ENCODE measurements around the gene CAPN12.
"Not testable (repeated sequence)": the region's sequence is repeated elsewhere in the genome, so short reads cannot be mapped to it uniquely, and the experiment has no call there.

Gene CAPN12

DNA sequence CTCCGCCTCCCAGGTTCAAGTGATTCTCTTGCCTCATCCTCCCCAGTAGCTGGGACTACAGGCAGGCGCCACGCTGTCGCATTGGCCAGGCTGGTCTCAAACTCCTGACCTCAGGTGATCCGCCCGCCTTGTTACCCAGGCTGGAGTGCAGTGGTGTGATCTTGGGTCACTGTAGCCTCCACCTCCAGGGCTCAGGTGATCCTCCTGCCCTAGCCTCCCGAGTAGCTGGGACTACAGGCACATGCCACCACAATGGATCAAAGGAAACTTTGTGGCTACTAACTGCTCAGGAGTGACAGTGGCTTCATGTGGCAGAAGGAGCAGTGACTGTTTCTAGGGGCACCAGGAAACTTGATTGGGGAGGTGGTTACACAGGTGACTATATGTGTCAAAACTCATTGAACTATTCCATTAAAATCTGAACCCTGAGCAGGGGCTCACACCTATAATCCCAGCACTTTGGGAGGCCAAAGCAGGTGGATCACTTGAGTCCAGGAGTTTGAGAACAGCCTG, 41.0 kb upstream of the CAPN12 start:
- H3K4me3 ChIP-seq (ENCODE audit: low read length): no peak overlapping the region
- TF ChIP-seq EZH2phosphoT487 (IDR thresholded peaks at IDR 0.05; ENCODE audit: low read depth): no peak
- TF ChIP-seq, protein P1, sequence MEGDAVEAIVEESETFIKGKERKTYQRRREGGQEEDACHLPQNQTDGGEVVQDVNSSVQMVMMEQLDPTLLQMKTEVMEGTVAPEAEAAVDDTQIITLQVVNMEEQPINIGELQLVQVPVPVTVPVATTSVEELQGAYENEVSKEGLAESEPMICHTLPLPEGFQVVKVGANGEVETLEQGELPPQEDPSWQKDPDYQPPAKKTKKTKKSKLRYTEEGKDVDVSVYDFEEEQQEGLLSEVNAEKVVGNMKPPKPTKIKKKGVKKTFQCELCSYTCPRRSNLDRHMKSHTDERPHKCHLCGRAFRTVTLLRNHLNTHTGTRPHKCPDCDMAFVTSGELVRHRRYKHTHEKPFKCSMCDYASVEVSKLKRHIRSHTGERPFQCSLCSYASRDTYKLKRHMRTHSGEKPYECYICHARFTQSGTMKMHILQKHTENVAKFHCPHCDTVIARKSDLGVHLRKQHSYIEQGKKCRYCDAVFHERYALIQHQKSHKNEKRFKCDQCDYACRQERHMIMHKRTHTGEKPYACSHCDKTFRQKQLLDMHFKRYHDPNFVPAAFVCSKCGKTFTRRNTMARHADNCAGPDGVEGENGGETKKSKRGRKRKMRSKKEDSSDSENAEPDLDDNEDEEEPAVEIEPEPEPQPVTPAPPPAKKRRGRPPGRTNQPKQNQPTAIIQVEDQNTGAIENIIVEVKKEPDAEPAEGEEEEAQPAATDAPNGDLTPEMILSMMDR (IDR thresholded peaks at IDR 0.05; ENCODE audit: low read depth, low read length): no peak
- no peaks in the 10 kb centered on the region for H3K79me2 ChIP-seq (ENCODE audit: low read length)
- H3K9me3 ChIP-seq (ENCODE audit: insufficient read depth, low read length): no peaks in the 10 kb centered on the region
- H3K9ac ChIP-seq (ENCODE audit: low read length): no peak overlapping the region
- no peaks in the 10 kb centered on the region for H4K20me1 ChIP-seq (ENCODE audit: insufficient read depth, low read length)
- no peak overlapping the region for H3K4me2 ChIP-seq (ENCODE audit: low read length)
- no peak overlapping the region for H3K27ac ChIP-seq (ENCODE audit: low read length)
- H3K36me3 ChIP-seq (replicated peaks; ENCODE audit: low read depth, low read length): no peaks in the 10 kb centered on the region
- no peak overlapping the region for H2AFZ ChIP-seq (ENCODE audit: low read depth, low read length)
- H3K27me3 ChIP-seq (ENCODE audit: low read depth, low read length): peaks cover 13% of the 10 kb centered on the region
- no peaks in the 10 kb centered on the region for H3K4me1 ChIP-seq (ENCODE audit: low read length)

DNA sequence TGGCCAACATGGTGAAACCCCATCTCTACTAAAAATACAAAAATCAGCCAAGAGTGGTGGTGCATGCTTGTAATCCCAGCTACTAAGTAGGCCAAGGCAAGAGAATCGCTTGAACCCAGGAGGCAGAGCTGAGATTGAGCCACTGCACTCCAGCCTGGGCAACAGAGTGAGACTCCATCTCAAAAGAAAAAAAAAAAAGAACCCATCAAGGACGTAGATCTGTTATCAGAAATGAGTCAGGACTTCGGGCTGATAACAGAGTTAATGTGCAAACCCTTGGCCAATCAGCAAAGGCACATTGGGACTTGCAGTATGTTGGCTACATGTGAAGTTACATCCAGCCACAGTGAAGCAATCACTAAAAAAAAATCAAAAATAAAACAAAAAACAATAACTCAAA, 40.0 kb upstream of the CAPN12 start:
- Histone ChIP-seq H3K9ac (ENCODE audit: low read length) (no peak overlapping the region), H3K4me1 (ENCODE audit: low read length) (no peaks in the 10 kb centered on the region), H3K79me2 (ENCODE audit: low read length) (no peaks in the 10 kb centered on the region), H4K20me1 (ENCODE audit: insufficient read depth, low read length) (no peaks in the 10 kb centered on the region), H3K4me3 (ENCODE audit: low read length) (no peak overlapping the region), H2AFZ (ENCODE audit: low read depth, low read length) (no peak overlapping the region), H3K27me3 (ENCODE audit: low read depth, low read length) (peaks cover 17% of the 10 kb centered on the region), H3K36me3 (replicated peaks; ENCODE audit: low read depth, low read length) (no peaks in the 10 kb centered on the region), H3K27ac (ENCODE audit: low read length) (no peak overlapping the region), H3K9me3 (ENCODE audit: insufficient read depth, low read length) (no peaks in the 10 kb centered on the region), H3K4me2 (ENCODE audit: low read length) (no peak overlapping the region)
- no peak for TF ChIP-seq EZH2phosphoT487 (IDR thresholded peaks at IDR 0.05; ENCODE audit: low read depth)
- TF ChIP-seq, protein P1 (IDR thresholded peaks at IDR 0.05; ENCODE audit: low read depth, low read length): no peak

DNA sequence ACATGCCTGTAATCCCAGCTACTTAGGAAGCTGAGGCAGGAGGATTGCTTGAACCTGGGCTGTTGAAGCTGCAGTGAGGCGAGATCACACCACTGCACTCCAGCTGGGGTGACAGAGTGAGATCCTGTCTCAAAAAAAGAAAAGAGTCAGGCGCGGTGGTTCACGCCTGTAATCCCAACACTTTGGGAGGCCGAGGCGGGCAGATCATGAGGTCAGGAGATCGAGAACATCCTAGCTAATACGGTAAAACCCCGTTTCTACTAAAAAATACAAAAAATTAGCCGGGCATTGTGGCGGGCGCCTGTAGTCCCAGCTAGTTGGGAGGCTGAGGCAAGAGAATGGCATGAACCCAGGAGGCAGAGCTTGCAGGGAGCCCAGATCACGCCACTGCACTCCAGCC, 37.9 kb upstream of the CAPN12 start:
- not testable (repeated sequence) for H3K9ac ChIP-seq (ENCODE audit: low read length); H3K9me3 ChIP-seq (ENCODE audit: insufficient read depth, low read length); H3K4me3 ChIP-seq (ENCODE audit: low read length); H3K79me2 ChIP-seq (ENCODE audit: low read length); H2AFZ ChIP-seq (ENCODE audit: low read depth, low read length); H4K20me1 ChIP-seq (ENCODE audit: insufficient read depth, low read length); H3K4me2 ChIP-seq (ENCODE audit: low read length); H3K4me1 ChIP-seq (ENCODE audit: low read length); H3K27ac ChIP-seq (ENCODE audit: low read length); H3K36me3 ChIP-seq (replicated peaks; ENCODE audit: low read depth, low read length)
- H3K27me3 ChIP-seq (ENCODE audit: low read depth, low read length): peaks cover 20% of the 10 kb centered on the region

DNA sequence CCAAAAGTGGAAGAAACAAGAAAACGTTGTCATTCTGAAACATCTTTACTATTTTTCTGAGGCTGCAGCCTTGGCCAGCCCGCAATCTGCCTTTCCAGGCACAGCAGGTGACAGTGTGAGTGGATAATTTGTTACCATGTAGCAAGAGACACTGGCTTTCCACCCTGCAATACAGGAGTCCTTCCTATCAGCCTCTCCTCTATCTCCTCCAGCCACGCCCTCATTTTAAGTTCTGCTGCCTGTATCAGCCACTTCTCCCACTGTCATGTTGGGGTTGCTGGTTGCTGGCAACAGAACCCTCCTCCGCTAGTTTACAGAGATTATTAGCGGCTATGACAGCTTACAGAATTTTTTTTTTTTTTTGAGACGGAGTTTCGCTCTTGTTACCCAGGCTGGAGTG, 36.8 kb upstream of the CAPN12 start:
- no peak overlapping the region for H3K9ac ChIP-seq (ENCODE audit: low read length)
- H3K36me3 ChIP-seq (replicated peaks; ENCODE audit: low read depth, low read length): no peaks in the 10 kb centered on the region
- H3K4me3 ChIP-seq (ENCODE audit: low read length): no peak overlapping the region
- no peaks in the 10 kb centered on the region for H4K20me1 ChIP-seq (ENCODE audit: insufficient read depth, low read length)
- no peak overlapping the region for H2AFZ ChIP-seq (ENCODE audit: low read depth, low read length)
- no peak overlapping the region for H3K4me2 ChIP-seq (ENCODE audit: low read length)
- H3K9me3 ChIP-seq (ENCODE audit: insufficient read depth, low read length): no peaks in the 10 kb centered on the region
- no peaks in the 10 kb centered on the region for H3K79me2 ChIP-seq (ENCODE audit: low read length)
- peaks cover 20% of the 10 kb centered on the region for H3K27me3 ChIP-seq (ENCODE audit: low read depth, low read length)
- H3K4me1 ChIP-seq (ENCODE audit: low read length): no peaks in the 10 kb centered on the region
- H3K27ac ChIP-seq (ENCODE audit: low read length): no peak overlapping the region
- TF ChIP-seq EZH2phosphoT487 (IDR thresholded peaks at IDR 0.05; ENCODE audit: low read depth): no peak
- TF ChIP-seq, protein P1 (IDR thresholded peaks at IDR 0.05; ENCODE audit: low read depth, low read length): no peak

DNA sequence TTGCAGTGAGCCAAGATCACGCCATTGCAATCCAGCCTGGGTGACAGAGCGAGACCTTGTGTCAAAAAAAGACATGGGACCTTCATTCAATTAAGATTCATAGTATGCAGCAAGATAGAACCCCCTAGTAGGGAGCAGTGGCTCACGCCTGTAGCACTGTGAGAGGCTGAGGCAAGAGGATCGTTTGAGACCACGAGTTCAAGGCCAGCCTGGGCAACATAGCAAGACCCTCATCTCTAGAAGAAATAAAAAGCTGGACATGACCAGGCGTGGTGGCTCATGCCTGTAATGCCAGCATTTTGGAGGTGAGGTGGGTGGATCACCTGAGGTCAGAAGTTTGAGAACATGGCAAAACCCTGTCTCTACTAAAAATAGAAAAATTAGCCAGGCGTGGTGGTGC, 36.2 kb upstream of the CAPN12 start:
- no peak overlapping the region for H3K9ac ChIP-seq (ENCODE audit: low read length)
- H3K4me1 ChIP-seq (ENCODE audit: low read length): no peaks in the 10 kb centered on the region
- H3K27ac ChIP-seq (ENCODE audit: low read length): no peak overlapping the region
- no peaks in the 10 kb centered on the region for H4K20me1 ChIP-seq (ENCODE audit: insufficient read depth, low read length)
- H3K79me2 ChIP-seq (ENCODE audit: low read length): no peaks in the 10 kb centered on the region
- H3K36me3 ChIP-seq (replicated peaks; ENCODE audit: low read depth, low read length): no peaks in the 10 kb centered on the region
- H2AFZ ChIP-seq (ENCODE audit: low read depth, low read length): no peak overlapping the region
- no peak overlapping the region for H3K4me2 ChIP-seq (ENCODE audit: low read length)
- no peaks in the 10 kb centered on the region for H3K9me3 ChIP-seq (ENCODE audit: insufficient read depth, low read length)
- H3K27me3 ChIP-seq (ENCODE audit: low read depth, low read length): peaks cover 20% of the 10 kb centered on the region
- TF ChIP-seq EZH2phosphoT487 (IDR thresholded peaks at IDR 0.05; ENCODE audit: low read depth): no peak
- TF ChIP-seq, protein P1 (IDR thresholded peaks at IDR 0.05; ENCODE audit: low read depth, low read length): no peak
- no peak overlapping the region for H3K4me3 ChIP-seq (ENCODE audit: low read length)
